HG03520 (cell line): ENCODE data around the gene LPXN.
A peak's percentile ranks its signal among the peaks of the same experiment; 100 is the strongest.

Source experiments
- ATAC-seq: cut with Tn5 transposase; IDR thresholded peaks from one replicate; pipeline ENCODE4 v1.9.1; 2021; ENCODE audit warnings: mild to moderate bottlenecking, moderate library complexity; ENCODE audit not compliant: unreplicated experiment

Gene LPXN

GRCh38 chr11:58525037-58525614, 50.5 kb downstream of the LPXN start:
- peak; percentile 93 for ATAC-seq

GRCh38 chr11:58524232-58525036, 51.2 kb downstream of the LPXN start:
- peak; percentile 17 for ATAC-seq

GRCh38 chr11:58513747-58514367, 61.8 kb downstream of the LPXN start:
- no peak for ATAC-seq

GRCh38 chr11:58511636-58512035, 64.0 kb downstream of the LPXN start:
- ATAC-seq, result no peak

- ATAC-seq, result no peak
Observed at GRCh38 chr11:58509748-58510147, 65.9 kb downstream of the LPXN start.

- ATAC-seq, result no peak
Observed at GRCh38 chr11:58508814-58509213, 66.8 kb downstream of the LPXN start.

- ATAC-seq, result no peak
Observed at GRCh38 chr11:58508005-58508404, 67.7 kb downstream of the LPXN start, which contains the start of gene OR5B21. OR5B21 (minus strand) TSS chr11:58508105; CDS start chr11:58508105, 0 bp downstream.

- no peak for ATAC-seq
Observed at GRCh38 chr11:58507355-58507754, 68.3 kb downstream of the LPXN start.

GRCh38 chr11:58506935-58507334, 68.7 kb downstream of the LPXN start:
- peak; percentile 36 for ATAC-seq

GRCh38 chr11:58505849-58506248, 69.8 kb downstream of the LPXN start:
- ATAC-seq, result no peak

GRCh38 chr11:58504232-58504631, 71.4 kb downstream of the LPXN start:
- ATAC-seq, result no peak

GRCh38 chr11:58503361-58503856, 72.2 kb downstream of the LPXN start:
- ATAC-seq, result peak; percentile 95

- ATAC-seq, result no peak
Observed at GRCh38 chr11:58502004-58502403, 73.7 kb downstream of the LPXN start.

- ATAC-seq, result no peak
Observed at GRCh38 chr11:58498464-58498863, 77.2 kb downstream of the LPXN start.

- ATAC-seq, result no peak
Observed at GRCh38 chr11:58497951-58498350, 77.7 kb downstream of the LPXN start.

GRCh38 chr11:58495906-58496305, 79.8 kb downstream of the LPXN start:
- no peak for ATAC-seq

GRCh38 chr11:58494101-58494500, 81.6 kb downstream of the LPXN start:
- ATAC-seq, result no peak

GRCh38 chr11:58493676-58494075, 82.0 kb downstream of the LPXN start:
- no peak for ATAC-seq

GRCh38 chr11:58490827-58491226, 84.8 kb downstream of the LPXN start:
- ATAC-seq, result no peak

GRCh38 chr11:58487170-58487569, 88.5 kb downstream of the LPXN start:
- ATAC-seq, result no peak

- ATAC-seq, result no peak
Observed at GRCh38 chr11:58485961-58486360, 89.7 kb downstream of the LPXN start.
